Glomerular visceral epithelial cell (primary cell): ENCODE data around the gene FSIP1.

Source experiments
- DNase-seq: peaks from one replicate; pipeline ENCODE4 v3.0.0-alpha.2; 2016; ENCODE audit errors: extremely low spot score

Gene FSIP1

GRCh38 chr15:39756806-39757522 is 25.7 kb downstream of the FSIP1 start:
- DNase-seq, result peak; percentile 55

- DNase-seq, result no peak
Measured at GRCh38 chr15:39752991-39753390, 29.6 kb downstream of the FSIP1 start.

GRCh38 chr15:39752246-39752645 is 30.4 kb downstream of the FSIP1 start:
- no peak for DNase-seq

- peak; percentile 45 for DNase-seq
Measured at GRCh38 chr15:39748276-39748675, 34.4 kb downstream of the FSIP1 start.

GRCh38 chr15:39747326-39747725 is 35.3 kb downstream of the FSIP1 start:
- DNase-seq, result peak; percentile 50

- no peak for DNase-seq
Measured at GRCh38 chr15:39746714-39747276, 35.8 kb downstream of the FSIP1 start.

- no peak for DNase-seq
Measured at GRCh38 chr15:39746176-39746575, 36.5 kb downstream of the FSIP1 start.

- no peak for DNase-seq
Measured at GRCh38 chr15:39745415-39745814, 37.2 kb downstream of the FSIP1 start.

- DNase-seq, result no peak
Measured at GRCh38 chr15:39744334-39745103, 38.1 kb downstream of the FSIP1 start.

GRCh38 chr15:39743611-39744010 is 39.0 kb downstream of the FSIP1 start:
- DNase-seq, result peak; percentile 47

GRCh38 chr15:39741258-39741657 is 41.4 kb downstream of the FSIP1 start:
- DNase-seq, result no peak

GRCh38 chr15:39738998-39739397 is 43.6 kb downstream of the FSIP1 start:
- DNase-seq, result no peak

- DNase-seq, result no peak
Measured at GRCh38 chr15:39737196-39737550, 45.5 kb downstream of the FSIP1 start.

GRCh38 chr15:39736412-39737195 is 46.0 kb downstream of the FSIP1 start:
- no peak for DNase-seq

GRCh38 chr15:39735120-39735717 is 47.4 kb downstream of the FSIP1 start:
- DNase-seq, result no peak

- no peak for DNase-seq
Measured at GRCh38 chr15:39731266-39731665, 51.4 kb downstream of the FSIP1 start.

GRCh38 chr15:39730552-39730951 is 52.1 kb downstream of the FSIP1 start:
- DNase-seq, result no peak

- no peak for DNase-seq
Measured at GRCh38 chr15:39729500-39729899, 53.1 kb downstream of the FSIP1 start.

GRCh38 chr15:39728845-39729244 is 53.8 kb downstream of the FSIP1 start:
- DNase-seq, result peak; percentile 48

- DNase-seq, result no peak
Measured at GRCh38 chr15:39721893-39722292, 60.7 kb downstream of the FSIP1 start.
